ENCODE data around the gene LTBP1.
"Not testable (repeated sequence)": the region's sequence is repeated elsewhere in the genome, so short reads cannot be mapped to it uniquely, and the experiment has no call there.

The LTBP1 gene

GRCh38 chr2:33144243-33144642 lies 197.5 kb downstream of the LTBP1 start:
- Histone ChIP-seq H3K9me3 (ENCODE audit: control insufficient read depth, insufficient read depth, low read length) (no peaks in the 10 kb centered on the region), H3K27me3 (ENCODE audit: control insufficient read depth, insufficient read depth, low read length) (no peaks in the 10 kb centered on the region), H3K4me3 (ENCODE audit: low read depth, low read length) (no peak overlapping the region), H3K9ac (ENCODE audit: low read depth, low read length) (no peak overlapping the region), H3K36me3 (ENCODE audit: control insufficient read depth, insufficient read depth, low read length) (no peaks in the 10 kb centered on the region), H3K4me1 (ENCODE audit: control insufficient read depth, insufficient read depth, low read length) (no peaks in the 10 kb centered on the region)

- H3K4me1 ChIP-seq (ENCODE audit: control insufficient read depth, insufficient read depth, low read length): no peaks in the 10 kb centered on the region
- H3K9ac ChIP-seq (ENCODE audit: low read depth, low read length): no peak overlapping the region
- H3K27me3 ChIP-seq (ENCODE audit: control insufficient read depth, insufficient read depth, low read length): no peaks in the 10 kb centered on the region
- no peak overlapping the region for H3K4me3 ChIP-seq (ENCODE audit: low read depth, low read length)
- no peaks in the 10 kb centered on the region for H3K36me3 ChIP-seq (ENCODE audit: control insufficient read depth, insufficient read depth, low read length)
- H3K9me3 ChIP-seq (ENCODE audit: control insufficient read depth, insufficient read depth, low read length): no peaks in the 10 kb centered on the region
Measured at GRCh38 chr2:33145459-33145858, 198.7 kb downstream of the LTBP1 start.

GRCh38 chr2:33146102-33146501 lies 199.3 kb downstream of the LTBP1 start:
- H3K27me3 ChIP-seq (ENCODE audit: control insufficient read depth, insufficient read depth, low read length): no peaks in the 10 kb centered on the region
- H3K36me3 ChIP-seq (ENCODE audit: control insufficient read depth, insufficient read depth, low read length): no peaks in the 10 kb centered on the region
- no peaks in the 10 kb centered on the region for H3K9me3 ChIP-seq (ENCODE audit: control insufficient read depth, insufficient read depth, low read length)
- no peaks in the 10 kb centered on the region for H3K4me1 ChIP-seq (ENCODE audit: control insufficient read depth, insufficient read depth, low read length)
- H3K9ac ChIP-seq (ENCODE audit: low read depth, low read length): no peak overlapping the region
- H3K4me3 ChIP-seq (ENCODE audit: low read depth, low read length): no peak overlapping the region

DNA sequence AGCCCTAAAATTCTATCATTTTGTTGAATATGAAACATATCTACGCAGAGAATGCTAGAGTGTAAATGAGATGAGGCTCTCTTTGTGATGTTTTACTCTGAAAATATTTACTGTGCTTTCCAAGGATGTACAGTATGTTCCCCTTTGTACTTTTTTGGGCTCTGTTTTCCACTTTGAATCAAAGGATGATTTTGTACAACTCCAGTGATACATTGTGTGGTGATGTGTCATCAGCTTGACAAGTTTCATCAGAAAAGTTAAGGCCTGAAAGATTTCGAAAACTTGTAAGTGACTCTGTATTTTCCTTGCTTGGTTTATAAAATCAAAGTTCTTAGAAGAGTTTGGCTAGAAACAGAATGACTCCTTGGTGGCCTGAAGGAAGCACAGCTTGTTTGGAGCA lies 206.3 kb downstream of the LTBP1 start:
- no peak overlapping the region for H3K9ac ChIP-seq (ENCODE audit: low read depth, low read length)
- H3K4me1 ChIP-seq (ENCODE audit: control insufficient read depth, insufficient read depth, low read length): no peaks in the 10 kb centered on the region
- no peaks in the 10 kb centered on the region for H3K27me3 ChIP-seq (ENCODE audit: control insufficient read depth, insufficient read depth, low read length)
- no peaks in the 10 kb centered on the region for H3K36me3 ChIP-seq (ENCODE audit: control insufficient read depth, insufficient read depth, low read length)
- no peaks in the 10 kb centered on the region for H3K9me3 ChIP-seq (ENCODE audit: control insufficient read depth, insufficient read depth, low read length)
- H3K4me3 ChIP-seq (ENCODE audit: low read depth, low read length): no peak overlapping the region

- Histone ChIP-seq H3K27me3 (ENCODE audit: control insufficient read depth, insufficient read depth, low read length) (no peaks in the 10 kb centered on the region), H3K4me3 (ENCODE audit: low read depth, low read length) (no peak overlapping the region), H3K9ac (ENCODE audit: low read depth, low read length) (no peak overlapping the region), H3K9me3 (ENCODE audit: control insufficient read depth, insufficient read depth, low read length) (no peaks in the 10 kb centered on the region), H3K4me1 (ENCODE audit: control insufficient read depth, insufficient read depth, low read length) (no peaks in the 10 kb centered on the region), H3K36me3 (ENCODE audit: control insufficient read depth, insufficient read depth, low read length) (no peaks in the 10 kb centered on the region)
Measured at GRCh38 chr2:33158482-33159003, 211.8 kb downstream of the LTBP1 start.

GRCh38 chr2:33160191-33160590 lies 213.4 kb downstream of the LTBP1 start:
- Histone ChIP-seq H3K36me3 (ENCODE audit: control insufficient read depth, insufficient read depth, low read length) (no peaks in the 10 kb centered on the region), H3K27me3 (ENCODE audit: control insufficient read depth, insufficient read depth, low read length) (no peaks in the 10 kb centered on the region), H3K9ac (ENCODE audit: low read depth, low read length) (no peak overlapping the region), H3K4me3 (ENCODE audit: low read depth, low read length) (no peak overlapping the region), H3K9me3 (ENCODE audit: control insufficient read depth, insufficient read depth, low read length) (no peaks in the 10 kb centered on the region), H3K4me1 (ENCODE audit: control insufficient read depth, insufficient read depth, low read length) (no peaks in the 10 kb centered on the region)

DNA sequence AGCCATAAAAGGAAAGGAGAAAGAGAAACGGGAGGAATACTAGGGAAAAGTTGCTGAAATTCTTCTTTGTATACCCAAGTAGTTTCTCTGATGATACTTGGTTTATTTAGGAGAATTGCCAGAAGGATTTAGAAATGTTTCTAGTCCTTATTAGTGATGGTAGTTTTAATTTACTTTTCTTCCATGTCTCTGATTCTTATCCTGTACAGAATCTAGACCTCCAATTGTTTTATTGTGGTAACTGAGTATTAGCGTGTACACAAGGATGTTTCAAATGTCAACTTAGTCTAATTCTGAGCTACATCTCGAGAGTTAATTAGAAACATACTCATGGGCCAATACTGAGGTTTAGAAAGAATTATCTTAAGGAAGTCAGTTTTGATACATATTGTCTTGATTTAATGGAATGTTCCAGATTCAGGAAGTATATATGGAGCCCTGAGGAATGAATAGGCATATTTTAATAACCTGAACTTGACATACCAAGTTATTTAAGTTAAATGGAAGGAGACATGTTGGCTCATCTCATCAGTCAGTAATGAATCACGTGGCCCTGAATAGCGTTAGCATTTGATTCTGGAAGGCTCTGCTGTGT lies 219.6 kb downstream of the LTBP1 start:
- Histone ChIP-seq H3K27me3 (ENCODE audit: control insufficient read depth, insufficient read depth, low read length) (no peaks in the 10 kb centered on the region), H3K36me3 (ENCODE audit: control insufficient read depth, insufficient read depth, low read length) (no peaks in the 10 kb centered on the region), H3K9me3 (ENCODE audit: control insufficient read depth, insufficient read depth, low read length) (no peaks in the 10 kb centered on the region), H3K4me3 (ENCODE audit: low read depth, low read length) (no peak overlapping the region), H3K4me1 (ENCODE audit: control insufficient read depth, insufficient read depth, low read length) (no peaks in the 10 kb centered on the region), H3K9ac (ENCODE audit: low read depth, low read length) (no peak overlapping the region)

DNA sequence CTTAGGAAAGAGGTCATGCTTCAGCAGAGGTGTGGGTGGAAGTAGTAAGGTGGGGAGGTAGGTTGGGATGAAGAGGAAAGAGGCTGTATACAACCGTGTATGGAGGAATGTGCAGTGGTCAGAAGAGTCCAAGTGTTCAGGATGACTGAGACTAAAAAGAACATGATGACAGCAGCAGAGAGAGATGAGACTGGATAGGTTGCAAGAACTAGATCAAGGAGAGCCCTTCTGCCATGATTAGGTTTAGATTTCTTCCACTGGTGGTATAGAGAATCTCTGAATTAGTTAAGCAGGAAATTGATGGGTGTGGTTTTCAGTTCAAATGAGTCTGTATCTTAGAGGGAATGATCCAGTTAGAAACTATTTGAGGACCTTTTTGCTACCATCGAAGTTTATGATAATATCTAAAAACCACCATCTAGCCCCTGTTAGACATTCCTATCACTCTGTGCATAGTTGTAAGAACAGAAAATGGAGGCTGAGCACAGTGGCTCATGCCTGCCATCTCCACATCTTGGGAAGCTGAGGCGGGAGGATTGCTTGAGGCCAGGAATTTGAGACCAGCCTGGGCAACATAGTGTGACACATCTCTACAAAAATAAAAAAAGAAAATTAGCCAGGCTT lies 221.0 kb downstream of the LTBP1 start:
- H3K9ac ChIP-seq (ENCODE audit: low read depth, low read length): no peak overlapping the region
- H3K4me1 ChIP-seq (ENCODE audit: control insufficient read depth, insufficient read depth, low read length): no peaks in the 10 kb centered on the region
- no peaks in the 10 kb centered on the region for H3K36me3 ChIP-seq (ENCODE audit: control insufficient read depth, insufficient read depth, low read length)
- H3K27me3 ChIP-seq (ENCODE audit: control insufficient read depth, insufficient read depth, low read length): no peaks in the 10 kb centered on the region
- H3K4me3 ChIP-seq (ENCODE audit: low read depth, low read length): no peak overlapping the region
- no peaks in the 10 kb centered on the region for H3K9me3 ChIP-seq (ENCODE audit: control insufficient read depth, insufficient read depth, low read length)

DNA sequence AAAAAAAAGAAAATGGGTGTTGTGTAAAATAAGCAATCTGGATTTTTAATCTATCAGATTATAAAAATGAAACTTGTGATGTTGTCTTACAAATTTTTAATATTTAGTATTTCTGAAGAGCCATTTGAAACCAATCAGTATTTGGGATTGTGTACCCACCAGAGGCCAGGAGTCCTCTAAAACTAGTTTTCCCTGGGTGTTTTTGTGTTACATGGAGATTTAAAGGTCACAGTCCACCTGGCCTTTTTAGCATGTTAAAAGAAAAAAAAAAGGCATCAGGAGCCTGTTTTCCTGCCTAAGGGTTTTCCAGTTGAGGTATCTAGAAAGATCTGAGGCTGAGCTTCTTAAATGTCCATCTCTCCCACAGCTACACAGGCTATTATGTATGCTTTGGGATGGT lies 221.7 kb downstream of the LTBP1 start:
- Histone ChIP-seq H3K4me3 (ENCODE audit: low read depth, low read length) (no peak overlapping the region), H3K9me3 (ENCODE audit: control insufficient read depth, insufficient read depth, low read length) (no peaks in the 10 kb centered on the region), H3K4me1 (ENCODE audit: control insufficient read depth, insufficient read depth, low read length) (no peaks in the 10 kb centered on the region), H3K36me3 (ENCODE audit: control insufficient read depth, insufficient read depth, low read length) (no peaks in the 10 kb centered on the region), H3K27me3 (ENCODE audit: control insufficient read depth, insufficient read depth, low read length) (no peaks in the 10 kb centered on the region), H3K9ac (ENCODE audit: low read depth, low read length) (no peak overlapping the region)

DNA sequence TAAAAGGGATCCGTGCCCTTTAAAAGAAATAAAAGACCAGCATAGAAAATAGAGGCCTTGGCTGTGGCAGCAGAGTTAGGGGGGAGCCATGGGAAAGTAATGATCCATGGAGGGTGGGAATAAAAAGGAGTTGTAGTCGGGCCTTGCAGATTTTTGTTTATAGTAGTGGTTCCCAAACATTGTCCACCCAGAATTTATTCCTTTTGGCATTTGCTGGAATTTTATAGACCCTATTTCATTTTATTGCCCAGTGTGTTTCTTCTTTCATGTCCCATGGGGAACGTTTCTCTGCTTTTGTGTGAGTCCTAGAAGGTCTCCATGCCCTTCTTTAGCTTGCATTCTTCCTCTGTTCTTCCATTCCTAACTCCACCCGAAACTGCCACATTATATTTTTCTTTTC lies 222.2 kb downstream of the LTBP1 start:
- Histone ChIP-seq H3K4me3 (ENCODE audit: low read depth, low read length) (no peak overlapping the region), H3K9ac (ENCODE audit: low read depth, low read length) (no peak overlapping the region), H3K4me1 (ENCODE audit: control insufficient read depth, insufficient read depth, low read length) (no peaks in the 10 kb centered on the region), H3K36me3 (ENCODE audit: control insufficient read depth, insufficient read depth, low read length) (no peaks in the 10 kb centered on the region), H3K9me3 (ENCODE audit: control insufficient read depth, insufficient read depth, low read length) (no peaks in the 10 kb centered on the region), H3K27me3 (ENCODE audit: control insufficient read depth, insufficient read depth, low read length) (no peaks in the 10 kb centered on the region)

DNA sequence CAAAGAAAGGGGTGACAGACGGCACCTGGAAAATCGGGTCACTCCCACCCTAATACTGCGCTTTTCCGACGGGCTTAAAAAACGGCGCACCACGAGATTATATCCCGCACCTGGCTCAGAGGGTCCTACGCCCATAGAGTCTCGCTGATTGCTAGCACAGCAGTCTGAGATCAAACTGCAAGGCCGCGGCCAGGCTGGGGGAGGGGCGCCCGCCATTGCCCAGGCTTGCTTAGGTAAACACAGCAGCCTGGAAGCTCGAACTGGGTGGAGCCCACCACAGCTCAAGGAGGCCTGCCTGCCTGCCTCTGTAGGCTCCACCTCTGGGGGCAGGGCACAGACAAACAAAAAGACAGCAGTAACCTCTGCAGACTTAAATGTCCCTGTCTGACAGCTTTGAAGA lies 223.5 kb downstream of the LTBP1 start:
- not testable (repeated sequence) for H3K4me1 ChIP-seq (ENCODE audit: control insufficient read depth, insufficient read depth, low read length); H3K9ac ChIP-seq (ENCODE audit: low read depth, low read length); H3K27me3 ChIP-seq (ENCODE audit: control insufficient read depth, insufficient read depth, low read length); H3K36me3 ChIP-seq (ENCODE audit: control insufficient read depth, insufficient read depth, low read length); H3K9me3 ChIP-seq (ENCODE audit: control insufficient read depth, insufficient read depth, low read length); H3K4me3 ChIP-seq (ENCODE audit: low read depth, low read length)

DNA sequence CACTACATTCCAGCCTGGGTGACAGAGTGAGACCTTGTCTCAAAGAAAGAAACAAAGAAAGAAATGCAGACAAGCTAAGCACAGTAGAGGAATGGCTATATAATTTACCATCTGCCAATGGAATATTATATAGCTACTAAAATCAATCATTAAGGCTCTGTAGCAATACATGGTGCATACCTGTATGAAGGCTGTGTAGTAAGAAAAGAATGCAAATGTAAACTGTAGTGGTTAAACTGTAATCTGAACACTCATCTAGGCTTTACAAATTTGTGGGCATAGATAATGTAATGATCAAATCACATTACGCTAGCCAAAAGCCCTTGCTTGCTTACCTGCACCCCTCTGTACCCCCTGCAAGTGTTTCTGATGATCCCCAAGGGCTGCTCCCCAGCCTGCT lies 230.9 kb downstream of the LTBP1 start:
- no peak overlapping the region for H3K4me3 ChIP-seq (ENCODE audit: low read depth, low read length)
- H3K9me3 ChIP-seq (ENCODE audit: control insufficient read depth, insufficient read depth, low read length): no peaks in the 10 kb centered on the region
- no peaks in the 10 kb centered on the region for H3K27me3 ChIP-seq (ENCODE audit: control insufficient read depth, insufficient read depth, low read length)
- no peak overlapping the region for H3K9ac ChIP-seq (ENCODE audit: low read depth, low read length)
- no peaks in the 10 kb centered on the region for H3K4me1 ChIP-seq (ENCODE audit: control insufficient read depth, insufficient read depth, low read length)
- no peaks in the 10 kb centered on the region for H3K36me3 ChIP-seq (ENCODE audit: control insufficient read depth, insufficient read depth, low read length)

Data from iPS-15b (cell line).